Measurements from ENCODE around the gene HGS.
A peak's percentile ranks its signal among the peaks of the same experiment; 100 is the strongest.
"Not testable (repeated sequence)": the region's sequence is repeated elsewhere in the genome, so short reads cannot be mapped to it uniquely, and the experiment has no call there.

Gene HGS

DNA sequence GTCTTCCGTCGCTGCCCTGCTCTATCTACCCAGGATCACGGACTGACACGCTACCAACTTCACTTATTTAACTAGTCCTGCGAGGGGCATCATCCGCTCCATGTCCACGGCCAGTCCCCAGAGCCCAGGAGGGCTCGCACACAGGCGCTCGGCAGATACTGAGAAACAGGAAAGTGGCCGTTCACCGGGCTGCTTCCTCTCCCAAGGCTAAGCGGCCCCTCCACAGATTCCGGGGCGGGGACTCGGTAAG lies 17.8 kb upstream of the HGS start:
- DNase-seq (ENCODE audit: low spot score in 2 of 2): no peak
- Histone ChIP-seq H3K36me3 (replicated peaks) (peaks cover 45% of the 10 kb centered on the region), H3K9me3 (no peaks in the 10 kb centered on the region), H3K4me3 (peak overlapping the region; percentile 87), H3K4me1 (peaks cover 13% of the 10 kb centered on the region), H3K27me3 (ENCODE audit: low read depth) (no peaks in the 10 kb centered on the region)
- in situ Hi-C loops (cut with MboI; ENCODE audit: low sequenced_read_pairs): no loop called here

DNA sequence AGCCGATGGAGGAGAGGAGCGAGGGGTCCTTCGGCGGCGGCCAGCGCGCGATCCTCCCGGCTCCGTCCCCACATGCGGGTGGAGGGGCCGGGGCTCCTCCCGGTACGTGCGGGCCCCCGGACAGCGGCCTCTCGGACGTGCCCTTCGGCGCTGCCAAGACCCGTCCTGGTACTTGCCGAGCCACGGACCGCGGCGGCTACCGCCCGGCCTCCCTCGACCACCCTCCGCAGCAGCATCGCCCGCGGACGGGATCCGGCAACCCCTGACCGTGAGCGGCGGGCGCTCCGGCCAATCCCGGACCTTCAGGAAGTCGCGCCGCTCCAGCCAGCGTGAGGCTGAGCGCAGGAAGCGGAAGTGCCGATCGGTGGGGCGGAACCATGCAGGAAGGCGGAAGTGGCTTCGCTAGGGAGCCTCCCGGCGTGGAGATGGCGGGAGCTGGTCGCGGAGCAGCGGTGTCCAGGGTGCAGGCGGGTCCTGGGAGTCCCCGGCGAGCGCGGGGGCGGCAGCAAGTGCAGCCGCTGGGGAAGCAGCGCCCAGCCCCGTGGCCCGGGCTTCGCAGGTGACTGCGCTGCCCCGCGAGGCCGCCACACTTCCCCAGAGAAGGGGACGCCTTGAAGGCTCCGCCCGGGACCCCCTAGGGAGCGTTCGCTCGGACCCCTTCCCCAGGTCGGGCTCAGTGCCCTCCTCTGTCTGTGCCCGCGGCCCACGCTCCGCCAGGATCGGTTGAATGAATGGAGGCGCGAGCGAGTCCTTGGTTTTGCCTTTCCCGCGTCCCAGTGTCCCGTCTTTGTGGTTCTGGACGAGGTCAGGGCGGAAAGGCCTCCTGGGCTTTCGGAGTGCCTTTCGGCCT lies 17.2 kb upstream of the HGS start, which contains the start of the genes CCDC137 and OXLD1:
TSS of gene CCDC137 (plus strand) at position 396 of the 850 bp plus-strand sequence. CDS start at position 426, 30 bp downstream.
TSS of gene OXLD1 (minus strand) at position 264 of the 850 bp plus-strand sequence. CDS start at position 236, 28 bp downstream.
- H3K36me3 ChIP-seq (replicated peaks): peaks cover 51% of the 10 kb centered on the region
- H3K27me3 ChIP-seq (ENCODE audit: low read depth): no peaks in the 10 kb centered on the region
- peak; percentile 83 to 97 for DNase-seq (ENCODE audit: low spot score in 2 of 2)
- peaks cover 13% of the 10 kb centered on the region for H3K4me1 ChIP-seq
- H3K9me3 ChIP-seq: no peaks in the 10 kb centered on the region
- in situ Hi-C loops (cut with MboI; ENCODE audit: low sequenced_read_pairs): no loop called here
- peak within 1 kb of the TSS; percentile 87 for H3K4me3 ChIP-seq

DNA sequence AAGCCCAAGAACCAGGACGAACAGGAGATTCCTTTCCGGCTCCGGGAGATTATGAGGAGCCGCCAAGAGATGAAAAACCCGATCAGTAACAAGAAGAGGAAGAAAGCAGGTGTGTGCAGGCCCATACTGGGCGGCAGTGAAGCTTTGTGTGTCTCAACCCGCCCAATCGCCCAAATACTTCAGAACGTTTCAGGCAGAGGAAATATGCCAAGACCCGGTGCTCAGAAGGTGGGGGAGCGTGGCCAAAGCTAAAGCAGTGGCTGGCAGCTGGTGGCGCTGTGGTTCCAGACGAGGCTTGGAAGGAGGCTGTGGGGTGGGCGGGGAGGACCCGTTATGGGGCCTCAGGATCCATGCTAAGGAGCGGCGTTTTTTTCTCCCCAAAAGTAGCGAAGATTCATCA lies 16.1 kb upstream of the HGS start:
- Histone ChIP-seq H3K4me1 (peaks cover 13% of the 10 kb centered on the region), H3K36me3 (replicated peaks) (peaks cover 63% of the 10 kb centered on the region), H3K9me3 (no peaks in the 10 kb centered on the region), H3K27me3 (ENCODE audit: low read depth) (no peaks in the 10 kb centered on the region), H3K4me3 (peak overlapping the region; percentile 87)
- in situ Hi-C loops (cut with MboI; ENCODE audit: low sequenced_read_pairs): no loop called here
- peak in 1 of 2 experiments; percentile 54 for DNase-seq (ENCODE audit: low spot score in 2 of 2)

DNA sequence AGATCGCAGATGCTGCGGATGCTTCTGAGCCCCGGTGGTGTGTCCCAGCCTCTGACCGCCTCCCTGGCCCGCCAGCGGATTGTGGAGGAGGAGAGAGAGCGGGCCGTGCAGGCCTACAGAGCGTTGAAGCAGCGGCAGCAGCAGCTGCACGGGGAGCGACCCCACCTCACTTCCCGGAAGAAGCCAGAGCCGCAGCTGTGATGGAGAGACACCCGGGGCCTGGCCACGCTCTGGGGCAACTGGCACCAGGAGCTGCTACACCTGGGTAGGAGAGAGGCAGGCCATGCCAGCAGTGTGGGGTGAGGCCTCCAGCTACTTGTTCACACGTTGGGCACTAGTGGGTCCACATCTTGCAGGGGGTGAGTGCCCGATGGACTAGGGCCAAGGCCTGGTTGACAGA lies 11.3 kb upstream of the HGS start:
- H3K4me1 ChIP-seq: peaks cover 6% of the 10 kb centered on the region
- peaks cover 71% of the 10 kb centered on the region for H3K36me3 ChIP-seq (replicated peaks)
- no peak overlapping the region for H3K4me3 ChIP-seq
- DNase-seq (ENCODE audit: low spot score in 2 of 2): no peak
- H3K27me3 ChIP-seq (ENCODE audit: low read depth): no peaks in the 10 kb centered on the region
- H3K9me3 ChIP-seq: no peaks in the 10 kb centered on the region
- in situ Hi-C loops (cut with MboI; ENCODE audit: low sequenced_read_pairs): no loop called here

DNA sequence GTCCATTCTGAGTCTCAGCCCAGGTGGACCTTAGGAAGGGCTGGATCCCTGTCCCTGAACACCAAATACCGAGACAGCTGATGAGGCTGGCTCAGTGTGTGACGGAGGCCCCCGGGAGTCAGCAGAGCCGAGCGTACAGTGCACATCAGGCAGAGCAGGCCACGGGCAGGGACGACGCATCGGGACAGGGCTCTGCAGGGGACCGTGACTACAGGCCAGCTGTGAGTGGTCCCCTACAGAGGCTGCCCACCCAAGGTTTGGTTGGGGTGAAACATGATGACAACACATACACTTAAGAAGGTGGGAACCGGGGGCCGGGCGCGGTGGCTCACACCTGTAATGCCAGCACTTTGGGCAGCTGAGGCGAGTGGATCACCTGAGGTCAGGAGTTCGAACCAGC lies 10.9 kb upstream of the HGS start:
- H3K36me3 ChIP-seq (replicated peaks): peaks cover 66% of the 10 kb centered on the region
- in situ Hi-C loops (cut with MboI; ENCODE audit: low sequenced_read_pairs): no loop called here
- DNase-seq (ENCODE audit: low spot score in 2 of 2): no peak
- H3K4me3 ChIP-seq: no peak overlapping the region
- H3K4me1 ChIP-seq: 0 out of 2 replicates have a peak, but pooled peaks cover 3% of the 10 kb centered on the region
- no peaks in the 10 kb centered on the region for H3K27me3 ChIP-seq (ENCODE audit: low read depth)
- no peaks in the 10 kb centered on the region for H3K9me3 ChIP-seq

DNA sequence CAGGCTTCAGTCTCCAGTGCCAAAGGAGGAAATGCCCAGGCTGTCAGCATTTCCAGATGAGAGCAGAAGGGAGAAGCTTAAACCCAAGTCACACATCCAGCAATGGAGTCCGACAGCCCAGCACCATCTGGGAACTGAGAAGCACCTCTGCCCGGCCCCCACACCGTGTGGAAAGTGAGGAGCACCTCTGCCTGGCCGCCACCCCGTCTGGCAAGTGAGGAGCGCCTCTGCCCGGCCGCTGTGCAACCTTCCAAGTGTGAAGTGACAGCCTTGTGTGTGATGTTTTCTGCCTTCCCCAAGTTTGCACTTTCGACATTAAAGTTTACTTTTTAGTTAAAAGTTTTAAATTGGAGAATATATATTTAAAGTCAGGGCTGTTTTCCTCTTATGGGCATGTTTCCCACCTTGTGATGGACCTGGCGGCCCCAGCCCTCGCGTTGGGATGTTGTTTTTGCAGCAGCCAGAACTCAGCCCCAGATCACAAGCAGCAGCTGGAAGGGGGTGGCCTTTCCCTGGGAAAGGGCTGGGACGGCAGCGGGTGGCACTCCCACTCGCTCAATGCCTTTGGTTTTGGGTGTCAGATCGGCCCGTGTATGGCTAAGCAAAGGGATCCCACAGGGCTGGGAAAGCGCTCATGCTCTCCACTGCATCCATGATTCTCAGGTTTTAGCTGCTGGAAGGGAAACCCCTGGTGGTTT lies 10.1 kb upstream of the HGS start:
- no peak overlapping the region for H3K4me3 ChIP-seq
- in situ Hi-C loops (cut with MboI; ENCODE audit: low sequenced_read_pairs): no loop called here
- no peak for DNase-seq (ENCODE audit: low spot score in 2 of 2)
- peaks cover 59% of the 10 kb centered on the region for H3K36me3 ChIP-seq (replicated peaks)
- H3K9me3 ChIP-seq: no peaks in the 10 kb centered on the region
- no peaks in the 10 kb centered on the region for H3K27me3 ChIP-seq (ENCODE audit: low read depth)
- no peaks in the 10 kb centered on the region for H3K4me1 ChIP-seq

DNA sequence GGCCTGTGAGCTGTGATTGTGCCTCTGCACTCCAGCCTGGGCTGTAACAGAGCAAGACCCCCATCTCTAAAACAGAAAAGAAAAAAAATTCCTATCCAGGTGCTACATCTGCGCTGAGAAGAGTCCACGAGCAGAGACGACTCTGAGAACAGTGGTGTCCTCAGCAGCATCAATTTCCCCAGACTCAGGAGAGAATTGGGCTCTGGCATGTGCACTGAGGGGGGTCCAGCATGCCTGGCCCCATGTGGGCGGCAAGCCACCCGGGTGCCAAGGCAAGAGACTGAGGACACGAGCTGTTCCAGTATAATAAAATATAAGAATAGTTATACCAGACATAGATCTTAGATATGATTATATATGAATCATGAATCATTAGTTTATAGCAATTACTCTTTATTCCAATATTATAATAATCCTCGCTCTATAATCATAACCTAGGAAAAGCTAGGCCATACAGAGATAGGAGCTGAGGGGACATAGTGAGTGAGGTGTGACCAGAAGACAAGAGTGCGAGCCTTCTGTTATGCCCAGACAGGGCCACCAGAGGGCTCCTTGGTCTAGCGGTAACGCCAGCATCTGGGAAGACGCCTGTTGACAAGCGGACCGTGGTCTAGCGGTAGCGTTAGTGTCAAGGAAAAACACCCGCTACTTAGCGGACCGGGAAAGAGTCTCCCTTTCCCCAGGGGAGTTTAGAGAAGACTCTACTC lies 8.1 kb upstream of the HGS start:
- H3K9me3 ChIP-seq; H3K27me3 ChIP-seq (ENCODE audit: low read depth); in situ Hi-C loops (cut with MboI; ENCODE audit: low sequenced_read_pairs); H3K4me1 ChIP-seq; H3K4me3 ChIP-seq: not testable (repeated sequence)
- peaks cover 39% of the 10 kb centered on the region for H3K36me3 ChIP-seq (replicated peaks)
- peak in 1 of 2 experiments; percentile 58 for DNase-seq (ENCODE audit: low spot score in 2 of 2)

DNA sequence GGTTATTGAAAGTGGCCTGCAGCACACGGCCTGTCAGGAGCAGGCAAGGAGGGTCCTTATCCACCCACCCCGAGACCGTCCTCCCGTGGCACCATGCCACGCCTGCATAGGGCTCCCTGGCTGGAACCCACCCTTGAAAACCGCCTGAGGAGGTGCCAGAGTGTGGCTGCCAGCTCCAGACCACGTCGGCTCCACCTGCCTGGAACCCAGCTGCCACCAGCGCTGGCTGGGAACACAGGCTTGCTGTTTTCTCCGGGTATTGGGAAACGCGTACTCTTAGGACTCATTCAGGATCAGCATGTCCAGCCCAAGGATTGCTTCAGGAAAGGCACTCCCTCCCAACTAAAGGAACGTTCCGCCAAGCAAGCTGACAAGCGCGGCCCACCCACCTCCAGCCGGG lies 6.9 kb upstream of the HGS start:
- Histone ChIP-seq H3K4me1 (no peaks in the 10 kb centered on the region), H3K9me3 (no peaks in the 10 kb centered on the region), H3K36me3 (replicated peaks) (peaks cover 32% of the 10 kb centered on the region), H3K4me3 (no peak overlapping the region), H3K27me3 (ENCODE audit: low read depth) (no peaks in the 10 kb centered on the region)
- in situ Hi-C loops (cut with MboI; ENCODE audit: low sequenced_read_pairs): no loop called here
- DNase-seq (ENCODE audit: low spot score in 2 of 2): no peak

DNA sequence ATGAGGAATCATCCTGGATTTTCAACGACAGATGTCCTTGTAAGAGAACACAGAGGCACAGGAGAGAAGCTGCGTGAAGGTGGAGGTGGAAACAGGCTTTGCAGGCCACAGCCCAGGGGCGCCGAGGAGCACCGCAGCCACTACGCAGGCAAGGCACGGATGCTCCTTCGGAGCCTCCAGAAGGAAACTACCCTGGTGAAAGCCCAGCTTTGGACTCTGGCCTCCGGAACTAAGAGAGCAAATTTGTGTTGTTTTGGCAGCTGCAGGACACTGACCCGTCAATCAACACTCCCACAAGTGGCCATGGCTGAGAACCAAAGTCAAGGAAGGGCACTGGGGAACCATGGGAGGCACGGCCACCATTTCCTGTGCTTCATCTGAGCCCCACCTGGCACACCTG lies 3.7 kb upstream of the HGS start:
- H3K27me3 ChIP-seq (ENCODE audit: low read depth): no peaks in the 10 kb centered on the region
- H3K4me1 ChIP-seq: peaks cover 14% of the 10 kb centered on the region
- H3K4me3 ChIP-seq: no peak overlapping the region
- peaks cover 9% of the 10 kb centered on the region; the same call in 1 of the 2 replicates for H3K36me3 ChIP-seq (replicated peaks)
- in situ Hi-C loops (cut with MboI; ENCODE audit: low sequenced_read_pairs): no loop called here
- no peak for DNase-seq (ENCODE audit: low spot score in 2 of 2)
- H3K9me3 ChIP-seq: no peaks in the 10 kb centered on the region

DNA sequence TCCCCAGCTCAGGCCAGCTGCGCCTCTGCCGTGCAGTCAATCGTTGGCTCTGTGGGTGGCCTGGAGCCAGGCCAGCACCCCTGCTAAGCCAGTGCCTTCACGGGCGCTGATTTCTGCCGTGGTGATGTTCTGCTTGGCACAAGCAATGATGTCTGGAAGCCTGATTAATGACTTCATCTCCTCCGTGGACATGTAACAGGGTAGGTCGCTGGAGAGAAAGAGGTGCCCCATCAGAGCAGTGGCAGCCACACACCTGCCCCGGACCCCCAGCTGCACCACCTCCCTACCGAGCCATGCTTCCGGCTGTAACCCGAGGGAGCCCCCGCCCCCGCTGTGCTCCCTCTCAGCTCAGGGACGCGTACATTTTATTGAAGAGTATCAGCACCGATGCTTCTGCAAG lies 2.1 kb upstream of the HGS start:
- no peak for DNase-seq (ENCODE audit: low spot score in 2 of 2)
- Histone ChIP-seq H3K9me3 (no peaks in the 10 kb centered on the region), H3K27me3 (ENCODE audit: low read depth) (no peaks in the 10 kb centered on the region), H3K4me3 (no peak overlapping the region), H3K4me1 (peaks cover 14% of the 10 kb centered on the region), H3K36me3 (replicated peaks) (peaks cover 18% of the 10 kb centered on the region)
- in situ Hi-C loops (cut with MboI; ENCODE audit: low sequenced_read_pairs): no loop called here

DNA sequence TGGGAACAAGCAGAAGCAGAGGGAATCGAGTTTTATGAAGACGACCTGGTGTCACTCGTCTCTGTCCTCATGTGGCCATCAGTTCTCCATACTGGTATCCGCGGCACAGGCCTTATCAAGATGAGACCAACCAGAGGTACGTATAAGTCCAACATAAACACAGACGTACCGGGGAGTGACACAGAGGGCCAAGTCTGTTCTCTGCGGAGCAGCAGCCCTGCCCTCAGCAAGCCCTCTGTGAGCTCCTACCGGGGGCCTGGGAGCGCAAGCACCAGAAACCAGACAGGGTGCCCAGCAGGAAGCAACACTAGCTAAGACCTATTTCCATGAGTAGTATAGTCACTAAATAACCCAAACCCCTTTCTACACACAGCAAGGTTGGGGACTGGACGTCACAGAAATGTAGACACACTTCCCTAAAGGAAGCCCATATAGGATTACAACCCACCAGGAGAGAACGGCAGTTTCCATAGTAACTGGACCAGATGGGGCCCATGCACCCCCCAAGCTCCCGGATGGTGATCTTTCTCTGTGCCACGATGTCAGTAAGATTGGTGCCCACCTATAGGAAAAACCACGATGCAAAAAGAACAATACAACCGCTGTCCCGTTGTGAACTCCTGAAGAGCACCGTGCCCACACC lies 1.1 kb upstream of the HGS start:
- DNase-seq (ENCODE audit: low spot score in 2 of 2): no peak
- no peaks in the 10 kb centered on the region for H3K27me3 ChIP-seq (ENCODE audit: low read depth)
- H3K9me3 ChIP-seq: no peaks in the 10 kb centered on the region
- H3K4me3 ChIP-seq: peak overlapping the region; percentile 90
- H3K36me3 ChIP-seq (replicated peaks): peaks cover 28% of the 10 kb centered on the region
- in situ Hi-C loops (cut with MboI; ENCODE audit: low sequenced_read_pairs): no loop called here
- H3K4me1 ChIP-seq: peaks cover 14% of the 10 kb centered on the region

DNA sequence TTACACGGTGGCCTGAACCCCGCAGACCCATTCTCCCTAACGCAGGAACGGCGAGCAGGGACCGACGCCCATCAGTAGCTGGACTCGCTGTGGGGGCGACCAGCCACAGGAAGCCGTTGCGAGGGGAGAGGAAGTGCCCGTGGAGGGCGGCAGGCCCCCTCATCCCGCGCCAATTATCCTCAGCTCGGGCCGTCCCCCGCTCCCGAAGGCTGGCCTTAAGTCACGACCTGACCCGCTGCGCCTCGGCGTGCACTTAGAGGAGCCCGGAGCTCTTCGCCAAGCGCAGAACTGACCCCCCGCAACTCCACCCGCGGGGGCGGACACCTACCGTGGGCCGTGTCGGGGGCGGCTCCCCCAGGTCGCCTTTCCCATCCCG lies 615 bp upstream of the HGS start:
- in situ Hi-C loops (cut with MboI; ENCODE audit: low sequenced_read_pairs): no loop called here
- Histone ChIP-seq H3K4me3 (peak overlapping the region; percentile 90), H3K4me1 (peaks cover 14% of the 10 kb centered on the region), H3K27me3 (ENCODE audit: low read depth) (no peaks in the 10 kb centered on the region), H3K9me3 (no peaks in the 10 kb centered on the region), H3K36me3 (replicated peaks) (peaks cover 33% of the 10 kb centered on the region)
- no peak for DNase-seq (ENCODE audit: low spot score in 2 of 2)

DNA sequence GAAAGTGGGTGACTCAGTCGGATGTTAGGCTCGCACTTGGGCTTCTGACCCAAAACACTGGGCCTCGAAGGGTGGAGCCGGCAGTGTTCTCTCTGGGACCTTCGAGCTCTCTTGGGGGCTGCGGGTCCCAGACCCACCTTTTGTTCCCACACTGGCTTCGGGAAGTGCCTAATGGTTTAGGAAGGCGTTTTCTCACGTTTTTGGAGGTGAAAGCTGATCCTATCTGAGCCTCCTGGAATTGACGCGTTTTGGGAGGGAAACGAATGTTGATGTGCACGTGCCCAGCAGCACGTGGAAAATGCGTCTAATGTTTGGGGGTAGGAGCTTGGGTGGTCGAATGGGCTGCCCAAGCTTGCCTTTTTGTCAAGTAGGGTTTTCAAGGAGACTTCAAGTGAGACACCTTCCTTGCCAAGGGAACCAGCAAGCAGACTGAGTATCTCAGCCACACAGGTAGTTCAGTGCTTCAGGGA lies 666 bp downstream of the HGS start:
- Histone ChIP-seq H3K9me3 (no peaks in the 10 kb centered on the region), H3K4me1 (peaks cover 14% of the 10 kb centered on the region), H3K4me3 (peak overlapping the region; percentile 90), H3K36me3 (replicated peaks) (peaks cover 46% of the 10 kb centered on the region), H3K27me3 (ENCODE audit: low read depth) (no peaks in the 10 kb centered on the region)
- in situ Hi-C loops (cut with MboI; ENCODE audit: low sequenced_read_pairs): no loop called here
- DNase-seq (ENCODE audit: low spot score in 2 of 2): no peak

Data from HAP-1 (cell line).